AML-193 (cell line): ENCODE data around the gene NOP9.
"Not testable (repeated sequence)": the region's sequence is repeated elsewhere in the genome, so short reads cannot be mapped to it uniquely, and the experiment has no call there.

Experiments
- DNase-seq, 2 experiments: peaks; one replicate each; lab custom pipeline; 2025; lab: John Stamatoyannopoulos, UW

Gene NOP9

GRCh38 chr14:24348186-24348585 is 48.5 kb downstream of the NOP9 start:
- no peak for DNase-seq

- DNase-seq: no peak
Measured at GRCh38 chr14:24349742-24350141, 50.1 kb downstream of the NOP9 start.

- DNase-seq: no peak
Measured at GRCh38 chr14:24351517-24351916, 51.9 kb downstream of the NOP9 start.

GRCh38 chr14:24353559-24354481 is 54.2 kb downstream of the NOP9 start:
- no peak for DNase-seq

- not testable (repeated sequence) for DNase-seq
Measured at GRCh38 chr14:24354482-24354825, 54.8 kb downstream of the NOP9 start.

GRCh38 chr14:24355009-24355408 is 55.4 kb downstream of the NOP9 start:
- DNase-seq: no peak

GRCh38 chr14:24356208-24356607 is 56.6 kb downstream of the NOP9 start:
- DNase-seq: no peak
